Activated T-helper 9 cell treated with anti-CD3 and anti-CD28 coated beads, Interleukin-2, amount 50 U/mL, for 16 hours (primary cell): ENCODE results near the gene RALB.
"Not testable (repeated sequence)": the region's sequence is repeated elsewhere in the genome, so short reads cannot be mapped to it uniquely, and the experiment has no call there.

Source experiments
- DNase-seq: peaks from one replicate; pipeline ENCODE4 v3.0.0-alpha.2; 2020; ENCODE audit warnings: low read depth

The RALB gene

GRCh38 chr2:120316528-120317179 lies 64.0 kb downstream of the RALB start:
- no peak for DNase-seq

GRCh38 chr2:120317180-120317533 lies 64.5 kb downstream of the RALB start:
- no peak for DNase-seq

DNA sequence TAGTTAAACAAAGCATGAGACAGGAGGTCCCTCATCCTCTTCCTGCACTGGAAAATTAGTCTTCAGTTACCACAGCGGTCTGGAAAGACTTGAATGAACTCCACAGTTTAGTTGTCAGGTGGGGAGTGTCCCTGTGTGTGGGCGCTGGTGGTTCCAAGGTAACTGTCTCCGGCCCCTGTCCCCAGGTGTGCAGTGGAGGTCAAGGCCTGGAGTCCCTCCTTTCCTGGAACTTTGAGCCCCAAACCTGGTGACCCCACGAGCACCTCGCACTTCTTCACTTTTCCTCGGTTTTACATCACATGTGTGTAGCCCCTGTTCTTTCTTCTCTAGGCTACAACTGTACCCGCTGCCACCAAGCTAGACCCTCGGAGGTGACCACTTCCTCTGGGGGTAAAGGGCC lies 65.3 kb downstream of the RALB start:
- DNase-seq, result no peak

DNA sequence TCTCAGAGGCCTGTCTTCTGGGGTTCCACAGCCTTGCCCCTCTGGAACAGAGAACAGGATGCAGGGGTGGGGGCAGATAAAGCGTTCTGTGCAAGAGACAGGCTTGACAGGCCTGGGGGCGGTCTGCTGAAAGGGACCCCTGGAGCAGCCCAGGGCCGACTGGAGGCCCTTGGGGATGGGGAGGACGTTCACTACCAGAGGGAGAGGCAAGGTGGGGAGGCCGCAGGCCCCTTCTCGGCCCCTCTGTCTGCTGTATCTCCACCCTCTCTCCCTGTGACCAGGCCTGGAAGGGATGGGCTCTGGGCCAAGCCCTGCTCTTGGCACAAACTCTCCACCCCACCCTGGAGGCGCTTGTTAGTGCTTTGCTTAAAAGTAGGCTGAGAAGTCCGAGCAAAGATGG lies 66.0 kb downstream of the RALB start:
- no peak for DNase-seq

DNA sequence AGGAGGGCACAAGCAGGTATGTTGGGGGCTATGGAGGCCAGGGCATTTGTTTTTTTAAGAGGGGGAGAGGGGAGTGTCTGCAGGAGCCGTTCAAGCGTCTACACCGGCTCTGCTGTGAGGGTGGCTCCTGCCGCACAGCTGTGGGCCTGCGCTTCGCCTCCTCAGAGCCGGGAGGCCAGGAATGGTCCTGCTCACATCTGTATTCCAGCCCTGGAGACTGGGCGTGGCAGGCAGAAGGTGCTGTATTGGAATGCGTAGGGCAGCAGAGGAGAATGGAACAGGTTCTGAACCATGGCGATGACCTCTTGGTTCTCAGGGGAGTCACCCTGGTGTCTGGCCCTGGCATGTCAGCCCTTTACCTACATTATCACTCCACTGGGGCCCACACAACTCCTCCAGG lies 66.5 kb downstream of the RALB start:
- no peak for DNase-seq

- DNase-seq, result no peak
Observed at GRCh38 chr2:120319686-120320317, 67.2 kb downstream of the RALB start.

DNA sequence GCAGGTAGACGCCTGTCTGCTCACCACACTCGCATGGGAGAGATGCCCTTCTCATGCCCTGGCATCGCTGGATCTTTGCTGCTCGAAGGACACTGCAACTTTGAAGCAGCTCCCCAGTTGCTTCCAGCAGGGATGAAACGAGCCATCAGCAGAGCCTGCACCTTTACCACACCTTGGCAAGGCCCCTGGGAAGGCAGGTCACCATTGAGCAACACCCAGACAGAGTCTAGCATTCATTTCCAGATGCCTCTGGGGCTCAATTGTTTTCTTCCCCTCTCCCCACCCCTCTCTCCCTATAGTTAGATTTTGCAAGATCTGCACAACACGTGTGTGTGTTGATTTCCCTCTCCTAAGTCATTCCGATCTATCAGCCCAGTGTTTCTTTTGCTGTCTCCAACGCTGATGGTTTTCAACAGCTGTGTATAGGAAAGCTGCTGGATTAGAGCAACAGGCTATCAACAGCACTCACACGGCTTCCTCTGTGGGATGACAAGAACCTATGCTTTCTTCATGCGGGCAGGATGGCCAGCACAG lies 67.7 kb downstream of the RALB start:
- no peak for DNase-seq

- DNase-seq, result not testable (repeated sequence)
Observed at GRCh38 chr2:120320887-120321556, 68.4 kb downstream of the RALB start.

DNA sequence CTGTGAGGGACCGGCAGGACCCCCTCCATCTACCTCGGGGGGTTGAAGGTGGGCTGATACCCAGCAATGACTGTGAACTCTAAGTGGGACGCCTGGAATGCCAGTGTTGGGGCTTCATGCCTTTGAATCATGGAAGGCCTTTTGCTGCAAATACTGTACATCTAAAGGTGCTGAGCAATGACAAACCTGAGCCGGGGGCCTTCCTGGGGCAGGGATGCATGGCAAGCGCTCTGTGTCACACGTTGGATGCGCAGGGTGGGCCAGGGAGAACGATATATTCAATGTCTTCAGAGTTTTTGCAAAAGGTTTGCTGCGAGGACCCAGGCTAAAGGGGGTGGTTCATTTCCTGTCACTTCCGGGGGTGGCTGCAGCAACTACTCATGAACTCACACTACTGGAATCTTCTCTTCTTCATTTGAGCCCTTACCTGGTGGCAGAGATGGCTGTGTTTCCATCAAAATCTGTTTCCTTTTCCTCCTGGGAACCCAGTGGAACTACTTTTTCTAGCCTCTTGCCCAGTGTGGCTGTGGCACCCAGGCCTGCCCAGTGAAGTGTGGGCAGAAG lies 69.2 kb downstream of the RALB start:
- DNase-seq, result no peak

- DNase-seq, result no peak
Observed at GRCh38 chr2:120322329-120322728, 69.7 kb downstream of the RALB start.

DNA sequence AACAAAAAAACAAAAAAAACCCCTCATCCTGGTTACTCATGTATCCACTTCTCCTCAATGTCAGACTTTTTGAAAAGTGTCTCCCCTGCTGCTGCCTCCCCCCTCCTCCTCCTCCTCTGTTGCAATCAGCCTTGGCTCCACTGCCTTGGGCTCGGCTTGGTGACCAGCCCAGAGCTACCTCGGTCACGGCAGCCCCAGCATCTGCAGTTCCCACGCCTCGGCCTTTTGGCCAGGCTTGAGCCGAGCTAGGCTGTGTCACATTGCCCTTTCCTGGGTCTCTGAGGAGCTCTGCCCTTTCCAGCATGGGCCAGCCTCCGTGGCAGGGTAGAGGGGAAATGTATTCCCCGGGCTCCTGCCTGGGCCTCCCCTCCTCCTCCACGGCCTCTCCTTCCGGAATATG lies 70.6 kb downstream of the RALB start:
- no peak for DNase-seq

- no peak for DNase-seq
Observed at GRCh38 chr2:120323807-120324399, 71.3 kb downstream of the RALB start.

DNA sequence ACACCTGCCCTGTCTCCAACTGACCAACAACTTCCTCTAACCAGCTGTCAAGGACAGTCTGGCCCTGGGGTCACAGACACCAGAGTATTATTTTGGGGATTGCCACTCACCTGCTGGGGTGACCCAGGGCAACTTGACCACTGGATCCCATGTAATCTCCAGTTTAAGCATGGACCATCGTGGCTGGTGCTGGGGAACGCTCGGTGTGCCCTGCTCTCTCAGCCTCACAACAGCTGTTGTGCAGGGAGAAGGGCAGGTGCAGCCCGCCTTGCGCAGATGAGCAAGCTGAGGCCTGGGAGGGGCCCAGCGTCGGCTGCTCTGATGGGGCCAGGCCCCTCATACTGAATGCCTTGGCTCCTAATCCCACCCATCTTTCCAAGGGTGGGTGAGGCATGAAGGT lies 72.3 kb downstream of the RALB start:
- DNase-seq, result no peak

GRCh38 chr2:120326066-120326465 lies 73.4 kb downstream of the RALB start:
- DNase-seq, result no peak

- no peak for DNase-seq
Observed at GRCh38 chr2:120330946-120331822, 78.5 kb downstream of the RALB start.

DNA sequence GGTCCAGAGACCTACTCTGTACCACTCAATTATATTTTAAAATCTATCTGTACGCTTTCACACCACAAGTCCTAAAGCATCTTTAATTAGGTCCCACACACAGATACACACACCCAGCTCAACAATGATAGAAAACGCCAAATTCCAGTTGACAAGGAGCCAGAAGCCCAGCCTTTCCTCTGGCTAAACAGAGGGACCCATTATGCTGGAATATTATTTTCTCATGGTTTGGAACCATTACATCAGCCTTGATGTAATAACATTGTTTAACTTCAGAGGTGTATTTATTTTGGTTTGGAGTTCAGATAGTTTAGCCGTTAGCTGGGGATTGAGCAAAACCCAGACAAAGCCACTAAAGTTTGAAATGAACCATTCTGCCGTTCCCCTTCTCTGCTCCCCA lies 79.3 kb downstream of the RALB start:
- no peak for DNase-seq

DNA sequence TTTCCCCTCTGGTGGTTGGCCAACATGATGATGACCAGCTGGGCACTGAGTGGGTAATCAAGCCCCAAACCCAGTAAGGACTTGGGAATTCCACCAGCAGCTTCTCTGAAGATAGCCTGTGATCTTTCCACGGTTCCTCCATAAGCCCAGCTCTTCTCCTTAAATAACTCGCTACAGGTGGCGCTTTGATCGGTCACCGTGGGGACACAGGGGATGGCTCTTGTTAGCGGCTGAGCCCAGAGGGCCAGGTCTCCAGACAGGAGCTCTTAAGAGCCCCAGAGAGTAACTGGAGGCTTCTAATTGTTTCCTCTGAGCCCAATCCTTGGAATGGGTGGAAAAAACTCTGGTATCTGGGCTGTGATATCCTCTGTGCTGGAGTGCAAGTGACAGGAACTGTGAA lies 79.7 kb downstream of the RALB start:
- no peak for DNase-seq

DNA sequence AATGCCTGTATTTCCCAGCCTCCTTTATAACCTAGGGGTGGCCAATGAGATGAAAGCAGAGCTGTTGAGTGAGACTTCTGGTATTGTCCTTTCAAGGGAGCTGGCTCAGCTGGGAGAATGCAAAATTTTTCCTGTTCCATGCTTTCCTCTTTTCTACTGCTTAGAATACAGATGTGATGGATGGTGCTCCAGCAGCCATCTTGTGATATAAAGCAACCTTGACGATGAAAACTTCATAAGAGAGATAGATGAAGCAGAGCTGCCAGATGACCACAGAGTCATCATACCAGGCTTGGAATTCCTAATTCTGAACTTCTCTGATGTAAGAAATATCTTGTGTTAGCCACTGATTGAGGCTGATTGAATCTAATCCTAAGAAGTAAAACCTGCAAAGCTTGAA lies 81.4 kb downstream of the RALB start:
- DNase-seq, result no peak

DNA sequence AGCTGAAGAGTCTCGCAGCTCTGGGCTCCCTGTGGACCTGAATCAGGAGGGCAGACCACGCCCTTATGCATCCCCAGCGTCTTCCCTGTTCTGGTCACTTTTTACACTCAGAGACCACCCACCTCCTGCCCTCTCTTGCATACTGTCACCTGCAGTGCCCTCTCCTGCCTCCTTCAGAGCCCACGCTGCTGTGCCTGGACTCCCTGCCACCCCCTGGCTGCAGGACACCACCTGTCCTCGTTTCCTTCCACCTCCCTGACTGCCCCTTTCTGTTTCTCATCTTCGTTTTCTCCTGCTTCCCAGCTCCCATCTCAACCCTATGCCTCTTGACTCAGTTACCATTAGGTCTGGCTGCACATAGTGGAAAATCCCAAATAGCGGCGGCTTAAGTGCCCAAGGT lies 84.1 kb downstream of the RALB start:
- DNase-seq, result no peak

DNA sequence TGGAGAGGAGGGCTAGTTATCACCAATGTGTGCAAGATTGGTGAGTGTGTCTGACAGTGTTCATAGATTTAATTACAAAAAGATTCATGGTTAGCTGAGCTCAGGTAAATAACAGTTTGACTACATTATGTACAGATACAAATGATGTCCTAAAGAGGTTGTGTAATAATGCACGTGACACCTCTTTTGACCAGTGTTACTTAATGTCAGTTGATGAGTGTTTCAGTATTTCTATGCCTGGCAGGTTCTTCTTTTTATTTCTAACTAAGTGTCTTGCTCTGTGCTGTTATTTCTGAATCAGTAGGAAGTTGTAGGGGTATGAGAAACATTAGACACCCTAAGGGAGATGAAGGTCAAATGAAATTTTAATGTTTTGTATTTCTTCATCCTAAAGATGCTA lies 85.4 kb downstream of the RALB start:
- no peak for DNase-seq

DNA sequence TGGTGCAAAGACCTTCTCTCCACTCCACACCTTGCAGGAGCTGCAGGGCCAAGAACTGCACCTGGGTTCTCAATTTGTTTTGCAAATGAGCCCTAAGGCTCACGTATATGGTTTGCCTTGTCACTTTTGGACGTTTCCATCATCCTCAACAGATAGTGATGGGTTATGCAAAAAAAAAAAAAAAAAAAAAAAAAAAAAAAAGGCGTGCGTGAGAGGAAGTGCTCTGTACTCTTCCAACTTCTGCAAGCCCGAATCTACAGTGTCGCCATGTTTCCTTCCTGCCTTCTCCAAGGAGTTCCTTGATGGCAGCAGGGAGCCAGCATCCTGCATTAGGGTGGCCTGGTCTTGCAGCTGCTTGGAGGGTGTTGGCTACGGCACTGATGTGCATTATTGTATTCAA lies 89.3 kb downstream of the RALB start:
- no peak for DNase-seq

DNA sequence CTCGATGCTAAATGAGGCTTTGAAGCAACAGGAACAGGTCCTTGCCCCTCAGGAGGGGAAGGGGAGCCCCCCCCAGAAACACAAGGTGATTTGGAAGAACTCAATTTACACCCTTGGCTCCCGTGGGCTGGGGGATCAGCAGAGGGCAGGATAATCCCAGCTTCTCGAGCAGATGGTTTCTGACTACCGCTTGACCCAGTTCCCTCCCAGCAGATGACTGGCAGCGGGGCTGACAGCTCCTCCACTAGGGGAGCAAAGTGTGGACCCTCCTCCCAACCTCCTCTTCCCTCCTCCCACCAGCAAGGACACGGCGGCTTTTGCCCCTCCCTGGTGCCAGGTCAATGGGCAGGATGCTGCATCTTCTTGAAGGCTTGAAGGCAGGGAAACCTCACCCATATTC lies 89.8 kb downstream of the RALB start:
- no peak for DNase-seq
